Measurements from ENCODE around the gene TRIO.

TRIO gene

GRCh38 chr5:14406554-14406849, 263.4 kb downstream of the TRIO start:
- no peak for DNase-seq (ENCODE audit: low read depth in 1 of 2, low spot score in 1 of 2)

GRCh38 chr5:14407051-14407450, 263.9 kb downstream of the TRIO start:
- no peak for DNase-seq (ENCODE audit: low read depth in 1 of 2, low spot score in 1 of 2)

- no peak for DNase-seq (ENCODE audit: low read depth in 1 of 2, low spot score in 1 of 2)
Observed at GRCh38 chr5:14407746-14408175, 264.6 kb downstream of the TRIO start.

GRCh38 chr5:14408969-14409586, 265.9 kb downstream of the TRIO start:
- DNase-seq (ENCODE audit: low read depth in 1 of 2, low spot score in 1 of 2), result no peak

- DNase-seq (ENCODE audit: low read depth in 1 of 2, low spot score in 1 of 2), result no peak
Observed at GRCh38 chr5:14410068-14410393, 266.9 kb downstream of the TRIO start.

GRCh38 chr5:14410394-14411201, 267.5 kb downstream of the TRIO start:
- no peak for DNase-seq (ENCODE audit: low read depth in 1 of 2, low spot score in 1 of 2)

GRCh38 chr5:14411216-14411615, 268.1 kb downstream of the TRIO start:
- no peak for DNase-seq (ENCODE audit: low read depth in 1 of 2, low spot score in 1 of 2)

- no peak for DNase-seq (ENCODE audit: low read depth in 1 of 2, low spot score in 1 of 2)
Observed at GRCh38 chr5:14413331-14413750, 270.2 kb downstream of the TRIO start.

- no peak for DNase-seq (ENCODE audit: low read depth in 1 of 2, low spot score in 1 of 2)
Observed at GRCh38 chr5:14414007-14414406, 270.9 kb downstream of the TRIO start.

- no peak for DNase-seq (ENCODE audit: low read depth in 1 of 2, low spot score in 1 of 2)
Observed at GRCh38 chr5:14414656-14415023, 271.5 kb downstream of the TRIO start.

GRCh38 chr5:14415024-14415697, 272.0 kb downstream of the TRIO start:
- DNase-seq (ENCODE audit: low read depth in 1 of 2, low spot score in 1 of 2), result no peak

- DNase-seq (ENCODE audit: low read depth in 1 of 2, low spot score in 1 of 2), result no peak
Observed at GRCh38 chr5:14415698-14416074, 272.5 kb downstream of the TRIO start.

- DNase-seq (ENCODE audit: low read depth in 1 of 2, low spot score in 1 of 2), result no peak
Observed at GRCh38 chr5:14416621-14417275, 273.6 kb downstream of the TRIO start.

GRCh38 chr5:14417276-14417730, 274.2 kb downstream of the TRIO start:
- DNase-seq (ENCODE audit: low read depth in 1 of 2, low spot score in 1 of 2), result no peak

- no peak for DNase-seq (ENCODE audit: low read depth in 1 of 2, low spot score in 1 of 2)
Observed at GRCh38 chr5:14417792-14418765, 274.9 kb downstream of the TRIO start.

- no peak for DNase-seq (ENCODE audit: low read depth in 1 of 2, low spot score in 1 of 2)
Observed at GRCh38 chr5:14419686-14420085, 276.5 kb downstream of the TRIO start.

- DNase-seq (ENCODE audit: low read depth in 1 of 2, low spot score in 1 of 2), result no peak
Observed at GRCh38 chr5:14420101-14420811, 277.1 kb downstream of the TRIO start.

- DNase-seq (ENCODE audit: low read depth in 1 of 2, low spot score in 1 of 2), result no peak
Observed at GRCh38 chr5:14421851-14422250, 278.7 kb downstream of the TRIO start.

GRCh38 chr5:14424011-14424685, 281.0 kb downstream of the TRIO start:
- no peak for DNase-seq (ENCODE audit: low read depth in 1 of 2, low spot score in 1 of 2)

GRCh38 chr5:14425559-14425958, 282.4 kb downstream of the TRIO start:
- no peak for DNase-seq (ENCODE audit: low read depth in 1 of 2, low spot score in 1 of 2)
